GM12892 (cell line): Measurements from ENCODE around the gene GPSM1.

ENCODE experiments used
- POLR2A ChIP-seq: IDR thresholded peaks from 2 replicates; pipeline ENCODE4 v1.6.1; 2011; ENCODE audit warnings: low read depth, low read length, control low read depth
- TAF1 ChIP-seq: IDR thresholded peaks from 2 replicates; pipeline ENCODE4 v1.6.1; 2011; ENCODE audit warnings: low read depth, mild to moderate bottlenecking, control low read depth, low read length, borderline replicate concordance

GRCh38 chr9:136312009-136312375 lies 15.3 kb upstream of the GPSM1 start:
- TF ChIP-seq POLR2A, result no peak
- TF ChIP-seq TAF1, result no peak
